GM12874 (cell line): Measurements from ENCODE around the gene ZBED6.

Experiments
- CTCF ChIP-seq: IDR thresholded peaks from 2 replicates; pipeline ENCODE4 v1.5.1; 2011; ENCODE audit warnings: low read depth, mild to moderate bottlenecking, control low read depth, low read length, moderate library complexity; ENCODE audit not compliant: insufficient read depth

Gene ZBED6

GRCh38 chr1:203839081-203839480 is 43.7 kb downstream of the ZBED6 start:
- TF ChIP-seq CTCF, result no peak

- TF ChIP-seq CTCF, result no peak
Observed at GRCh38 chr1:203840208-203840808, 44.9 kb downstream of the ZBED6 start.

GRCh38 chr1:203842559-203842876 is 47.1 kb downstream of the ZBED6 start:
- TF ChIP-seq CTCF, result no peak

GRCh38 chr1:203843435-203843834 is 48.0 kb downstream of the ZBED6 start:
- no peak for TF ChIP-seq CTCF
